GM12878 (cell line): Measurements from ENCODE around the gene TRPM3. TPM values are rescaled to one million over a fixed set of nuclear protein-coding genes. Genes with fewer than 3 reads are reported as not detected.

Experiments used
- BACH1 ChIP-seq: fragments of 450-650 bp; IDR thresholded peaks from 2 replicates; pipeline ENCODE4 v1.6.1; 2017; ENCODE audit warnings: mild to moderate bottlenecking, borderline replicate concordance
- E2F8 ChIP-seq: fragments of 450-650 bp; IDR thresholded peaks from 2 replicates; pipeline ENCODE4 v1.6.1; 2018; ENCODE audit warnings: mild to moderate bottlenecking, low read depth, moderate library complexity; ENCODE audit not compliant: partially characterized antibody
- ETV6 ChIP-seq, 2 experiments: fragments of 450-650 bp in 1 of 2; IDR thresholded peaks in 1 of 2; conservative IDR thresholded peaks in 1 of 2; 2 replicates each; pipeline ENCODE4 v1.6.1; 2014; ENCODE audit warnings: antibody characterized with exemption in 1 of 2, borderline replicate concordance in 1 of 2, low read depth in 1 of 2, mild to moderate bottlenecking in 1 of 2, moderate library complexity in 1 of 2
- NRF1 ChIP-seq: conservative IDR thresholded peaks from 2 replicates; pipeline ENCODE4 v1.6.1; 2011; ENCODE audit warnings: mild to moderate bottlenecking, low read depth, low read length, improper control_type of control experiment
- POLR2A ChIP-seq: IDR thresholded peaks from 2 replicates; pipeline ENCODE4 v1.6.1; 2011; ENCODE audit warnings: low read depth, mild to moderate bottlenecking, low read length
- polyA plus RNA-seq, 11 experiments: library from polyadenylated mRNA; depleted of rRNA in 4 of 11; unstranded in 6 of 11; stranded (reverse) in 5 of 11; fragments of >200 nt; fragmentation: Nextera tagmentation in 4 of 11; fragmentation: Illumina TruSeq in 1 of 11; extraction: Ambion mirVana in 4 of 11; extraction: Trizol in 1 of 11; gene quantifications; 1 replicate in 1 of 11; 2 replicates in 10 of 11; pipeline versions ENCODE4 v1.2.1 to v1.2.3, GENCODE V29; 2011 to 2016; ENCODE audit warnings: inconsistent platforms in 2 of 11, missing spikeins in 2 of 11, low read depth in 1 of 11
- total RNA-seq, 4 experiments: library from RNA; depleted of rRNA in 3 of 4; stranded (reverse); fragments of >200 nt in 3 of 4; fragmentation: Illumina TruSeq in 1 of 4; extraction: Trizol in 1 of 4; gene quantifications; 2 replicates each; pipeline versions ENCODE4 v1.2.1 to v1.2.3, GENCODE V29; 2013 to 2021
- TF ChIP-seq, protein P1 (sequence below): fragments of 450-650 bp; formaldehyde crosslinking; IDR thresholded peaks from 2 replicates; pipeline ENCODE4 v1.4.0; 2022; ENCODE audit warnings: mild to moderate bottlenecking, moderate library complexity

TRPM3 gene
- total and polyA plus RNA-seq, 10 of the 15 experiments (the other 5 are each of a cell fraction or from before 2014, with no cell fraction given): not detected

DNA sequence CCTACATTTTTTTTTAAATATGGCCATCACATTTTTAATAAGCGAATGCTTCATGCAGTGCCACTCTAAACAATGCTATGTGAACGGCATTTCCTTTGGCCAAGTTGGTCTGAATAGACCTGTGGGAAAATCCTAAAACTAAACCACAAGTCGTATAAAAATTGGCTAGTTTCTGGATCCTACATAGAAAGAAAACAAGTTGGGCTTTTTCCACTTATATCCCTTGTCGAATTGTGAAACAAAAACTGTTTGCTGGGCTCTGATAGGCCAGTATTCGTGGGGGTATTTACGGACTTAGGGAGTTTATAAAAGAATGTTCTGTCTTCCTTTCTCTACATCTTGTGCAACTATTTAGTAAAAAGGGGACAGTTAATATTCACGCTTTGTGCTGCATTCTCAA is 553.9 kb downstream of the TRPM3 start (continued):
- TF ChIP-seq, protein P1, sequence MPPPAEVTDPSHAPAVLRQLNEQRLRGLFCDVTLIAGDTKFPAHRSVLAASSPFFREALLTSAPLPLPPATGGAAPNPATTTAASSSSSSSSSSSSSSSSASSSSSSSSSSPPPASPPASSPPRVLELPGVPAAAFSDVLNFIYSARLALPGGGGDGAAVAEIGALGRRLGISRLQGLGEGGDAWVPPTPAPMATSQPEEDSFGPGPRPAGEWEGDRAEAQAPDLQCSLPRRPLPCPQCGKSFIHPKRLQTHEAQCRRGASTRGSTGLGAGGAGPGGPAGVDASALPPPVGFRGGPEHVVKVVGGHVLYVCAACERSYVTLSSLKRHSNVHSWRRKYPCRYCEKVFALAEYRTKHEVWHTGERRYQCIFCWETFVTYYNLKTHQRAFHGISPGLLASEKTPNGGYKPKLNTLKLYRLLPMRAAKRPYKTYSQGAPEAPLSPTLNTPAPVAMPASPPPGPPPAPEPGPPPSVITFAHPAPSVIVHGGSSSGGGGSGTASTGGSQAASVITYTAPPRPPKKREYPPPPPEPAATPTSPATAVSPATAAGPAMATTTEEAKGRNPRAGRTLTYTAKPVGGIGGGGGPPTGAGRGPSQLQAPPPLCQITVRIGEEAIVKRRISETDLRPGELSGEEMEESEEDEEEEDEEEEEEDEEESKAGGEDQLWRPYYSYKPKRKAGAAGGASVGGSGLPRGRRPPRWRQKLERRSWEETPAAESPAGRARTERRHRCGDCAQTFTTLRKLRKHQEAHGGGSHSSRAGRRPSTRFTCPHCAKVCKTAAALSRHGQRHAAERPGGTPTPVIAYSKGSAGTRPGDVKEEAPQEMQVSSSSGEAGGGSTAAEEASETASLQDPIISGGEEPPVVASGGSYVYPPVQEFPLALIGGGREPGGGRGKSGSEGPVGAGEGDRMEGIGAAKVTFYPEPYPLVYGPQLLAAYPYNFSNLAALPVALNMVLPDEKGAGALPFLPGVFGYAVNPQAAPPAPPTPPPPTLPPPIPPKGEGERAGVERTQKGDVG (CRISPR knock-in tag): no peak
- TF ChIP-seq NRF1 (no peak), BACH1 (no peak), E2F8 (no peak), ETV6 (conservative IDR thresholded peaks at IDR 0.05 in 1 of 2, IDR thresholded peaks at IDR 0.05 in 1 of 2; ENCODE audit: borderline replicate concordance in 1 of 2, low read depth in 1 of 2) (no peak), POLR2A (no peak)
- TF ChIP-seq, all 136 proteins: peak for 0
